NCI-H510A (cell line): ENCODE results near the gene HGFAC.

ENCODE experiments used
- DNase-seq: peaks from one replicate; lab custom pipeline; 2025; lab: John Stamatoyannopoulos, UW

The HGFAC gene

GRCh38 chr4:3473996-3474765, 32.4 kb downstream of the HGFAC start:
- DNase-seq, result no peak

- DNase-seq, result no peak
Measured at GRCh38 chr4:3475041-3475712, 33.4 kb downstream of the HGFAC start.

- no peak for DNase-seq
Measured at GRCh38 chr4:3475713-3476260, 34.0 kb downstream of the HGFAC start.

GRCh38 chr4:3476341-3476747, 34.6 kb downstream of the HGFAC start:
- no peak for DNase-seq

GRCh38 chr4:3476936-3477749, 35.4 kb downstream of the HGFAC start:
- no peak for DNase-seq

- DNase-seq, result no peak
Measured at GRCh38 chr4:3477750-3478430, 36.1 kb downstream of the HGFAC start.

- DNase-seq, result no peak
Measured at GRCh38 chr4:3478446-3479357, 36.9 kb downstream of the HGFAC start.

- no peak for DNase-seq
Measured at GRCh38 chr4:3479358-3480101, 37.8 kb downstream of the HGFAC start.

GRCh38 chr4:3480528-3481112, 38.9 kb downstream of the HGFAC start:
- no peak for DNase-seq

GRCh38 chr4:3481113-3481531, 39.4 kb downstream of the HGFAC start:
- DNase-seq, result no peak

GRCh38 chr4:3481783-3482393, 40.1 kb downstream of the HGFAC start:
- DNase-seq, result no peak

GRCh38 chr4:3482707-3483106, 40.9 kb downstream of the HGFAC start:
- DNase-seq, result no peak

GRCh38 chr4:3483471-3483921, 41.7 kb downstream of the HGFAC start:
- no peak for DNase-seq

- peak; percentile 24 for DNase-seq
Measured at GRCh38 chr4:3484057-3484973, 42.5 kb downstream of the HGFAC start.

GRCh38 chr4:3485011-3485791, 43.4 kb downstream of the HGFAC start:
- DNase-seq, result no peak

- DNase-seq, result no peak
Measured at GRCh38 chr4:3485886-3486540, 44.2 kb downstream of the HGFAC start.
